PC-9 (cell line): ENCODE results near the gene PTBP2. TPM values are rescaled to one million over a fixed set of nuclear protein-coding genes. Genes with fewer than 3 reads are reported as not detected.

Experiments used
- BruUV-seq: library from RNA; stranded (reverse); fragments of 400-500 nt; replicated peaks from 2 replicates; lab custom pipeline; 2021; lab: Mats Ljungman, UMichigan
- CTCF ChIA-PET: fragments of 300-600 bp; sonication (Branson Sonifier 250); formaldehyde crosslinking; loops from one replicate; lab custom pipeline; 2022; ENCODE audit warnings: antibody characterized with exemption; lab: Charles Lee
- POLR2A ChIA-PET: fragments of 300-600 bp; sonication (Branson Sonifier 250); formaldehyde crosslinking; loops from one replicate; lab custom pipeline; 2022; ENCODE audit warnings: antibody characterized with exemption; ENCODE audit not compliant: unreplicated experiment; lab: Charles Lee
- DNase-seq, 2 experiments: peaks; one replicate each; pipeline versions ENCODE4 v3.0.0 to v3.0.0-alpha.2; 2015 to 2022; ENCODE audit warnings: mixed read lengths in 1 of 2
- H2AFZ ChIP-seq: fragments of 200-600 bp; sonication (generic); 2 replicates; pipeline ENCODE4 v1.8.1; 2017; ENCODE audit warnings: antibody characterized with exemption
- H3F3A ChIP-seq: fragments of 200-600 bp; sonication (generic); 2 replicates; pipeline ENCODE4 v1.8.1; 2017; ENCODE audit warnings: antibody characterized with exemption, mild to moderate bottlenecking, low read depth; ENCODE audit not compliant: insufficient read depth
- H3K27ac ChIP-seq: fragments of 200-600 bp; sonication (generic); 2 replicates; pipeline ENCODE4 v1.6.1; 2016; ENCODE audit warnings: mixed run types
- H3K27me3 ChIP-seq: fragments of 200-600 bp; sonication (generic); 2 replicates; pipeline ENCODE4 v1.6.1; 2016; ENCODE audit warnings: low read depth, mixed run types; ENCODE audit not compliant: insufficient read depth
- H3K36me3 ChIP-seq: fragments of 200-600 bp; sonication (generic); 2 replicates; pipeline ENCODE4 v1.6.1; 2016; ENCODE audit warnings: low read depth, mixed run types
- H3K4me1 ChIP-seq: fragments of 200-600 bp; sonication (generic); replicated peaks from 2 replicates; pipeline ENCODE4 v1.6.1; 2016; ENCODE audit warnings: mixed run types; ENCODE audit not compliant: insufficient read depth
- H3K4me2 ChIP-seq: fragments of 200-600 bp; sonication (generic); 2 replicates; pipeline ENCODE4 v1.6.1; 2017; ENCODE audit warnings: mixed run types
- H3K4me3 ChIP-seq: fragments of 200-600 bp; sonication (generic); 2 replicates; pipeline ENCODE4 v1.6.1; 2016; ENCODE audit warnings: mixed run types
- H3K79me2 ChIP-seq: fragments of 200-600 bp; sonication (generic); 2 replicates; pipeline ENCODE4 v1.6.1; 2017; ENCODE audit warnings: low read depth, mixed run types
- H3K9me2 ChIP-seq: fragments of 200-600 bp; sonication (generic); 2 replicates; pipeline ENCODE4 v1.8.1; 2017; ENCODE audit warnings: mild to moderate bottlenecking; ENCODE audit not compliant: insufficient read depth
- H3K9me3 ChIP-seq: fragments of 200-600 bp; sonication (generic); 2 replicates; pipeline ENCODE4 v1.8.1; 2016; ENCODE audit warnings: low read depth; ENCODE audit not compliant: insufficient read depth
- H4K20me1 ChIP-seq: fragments of 200-600 bp; sonication (generic); 2 replicates; pipeline ENCODE4 v1.8.1; 2017; ENCODE audit not compliant: insufficient read depth
- CTCF ChIP-seq: fragments of 200-600 bp; sonication (generic); conservative IDR thresholded peaks from 2 replicates; pipeline ENCODE4 v1.6.1; 2017; ENCODE audit warnings: mixed run types, antibody characterized with exemption, mild to moderate bottlenecking, moderate library complexity
- EZH2 ChIP-seq: fragments of 200-600 bp; sonication (generic); IDR thresholded peaks from 2 replicates; pipeline ENCODE4 v1.8.0; 2017; ENCODE audit warnings: antibody characterized with exemption, low read depth
- intact Hi-C: fragments of 100-400 bp; cut with micrococcal nuclease; formaldehyde crosslinking; loops from one replicate; pipeline ENCODE4 v1.10.0; 2022; ENCODE audit not compliant: unreplicated experiment
- total RNA-seq: library from RNA; stranded (reverse); gene quantifications from 2 replicates; pipeline ENCODE4 v1.2.3, GENCODE V29; 2021

The PTBP2 gene
- total RNA-seq, 1 experiment from 2014 or later, result 14.0 TPM

GRCh38 chr1:96861836-96862235 is 140.3 kb downstream of the PTBP2 start:
- Histone ChIP-seq H3F3A (no peaks in the 10 kb centered on the region), H3K4me2 (no peak overlapping the region), H3K9me2 (no peaks in the 10 kb centered on the region; the same call in 1 of the 2 replicates), H3K27me3 (no peaks in the 10 kb centered on the region), H3K4me3 (no peak overlapping the region), H2AFZ (no peak overlapping the region), H3K36me3 (no peaks in the 10 kb centered on the region), H3K9me3 (no peaks in the 10 kb centered on the region; the same call in none of the 2 replicates), H3K27ac (no peak overlapping the region), H3K79me2 (no peaks in the 10 kb centered on the region), H3K4me1 (no peaks in the 10 kb centered on the region), H4K20me1 (no peaks in the 10 kb centered on the region)
- TF ChIP-seq EZH2 (no peak), CTCF (no peak)
- BruUV-seq, result no TSS peak
- ChIA-PET CTCF (no interaction called here), POLR2A (no interaction called here)
- intact Hi-C loops, result no loop called here
- no peak for DNase-seq

- CTCF ChIA-PET, result no interaction called here
- BruUV-seq, result no TSS peak
- no peak for DNase-seq
Measured at GRCh38 chr1:96863449-96863848, 141.9 kb downstream of the PTBP2 start.

More at GRCh38 chr1:96863449-96863848, 141.9 kb downstream of the PTBP2 start:
- Histone ChIP-seq H3K27me3 (no peaks in the 10 kb centered on the region), H3F3A (no peaks in the 10 kb centered on the region), H3K4me3 (no peak overlapping the region), H4K20me1 (no peaks in the 10 kb centered on the region), H2AFZ (no peak overlapping the region), H3K27ac (no peak overlapping the region), H3K4me2 (no peak overlapping the region), H3K9me3 (no peaks in the 10 kb centered on the region; the same call in 1 of the 2 replicates), H3K4me1 (no peaks in the 10 kb centered on the region), H3K79me2 (no peaks in the 10 kb centered on the region), H3K9me2 (no peaks in the 10 kb centered on the region; the same call in 1 of the 2 replicates), H3K36me3 (no peaks in the 10 kb centered on the region)
- POLR2A ChIA-PET, result no interaction called here
- intact Hi-C loops, result no loop called here
- TF ChIP-seq EZH2 (no peak), CTCF (no peak)
